Thoracic aorta (tissue), 2 donors: ENCODE data around the gene GIPC3. TPM values are rescaled to one million over a fixed set of nuclear protein-coding genes. Genes with fewer than 3 reads are reported as not detected.

Source experiments
- ATAC-seq: fragments of 150-250 bp; one replicate; pipeline ENCODE4 v1.8.0; 2017; ENCODE audit warnings: low read depth; ENCODE audit not compliant: insufficient number of reproducible peaks, low FRiP score
- DNase-seq: peaks from one replicate; pipeline ENCODE4 v3.0.0-alpha.2; 2020; ENCODE audit warnings: low spot score
- H3K27ac ChIP-seq, 2 donors: fragments of 200-600 bp; sonication (generic); 1 replicate in 1 of 2; 2 replicates in 1 of 2; pipeline ENCODE4 v1.5.1; 2016; ENCODE audit warnings: mild to moderate bottlenecking in 2 of 2, moderate library complexity in 2 of 2
- H3K27me3 ChIP-seq: fragments of 200-600 bp; sonication (generic); replicated peaks from 2 replicates; pipeline ENCODE4 v1.6.0; 2016; ENCODE audit warnings: mild to moderate bottlenecking; ENCODE audit not compliant: insufficient read depth
- H3K36me3 ChIP-seq: fragments of 200-600 bp; sonication (generic); one replicate; pipeline ENCODE4 v1.5.1; 2016
- H3K4me1 ChIP-seq, 2 donors: fragments of 200-600 bp; sonication (generic); 1 replicate in 1 of 2; 2 replicates in 1 of 2; pipeline versions ENCODE4 v1.5.1 to v1.6.0; 2016; ENCODE audit warnings: low read depth in 2 of 2, mild to moderate bottlenecking in 1 of 2; ENCODE audit not compliant: control insufficient read depth in 1 of 2
- H3K4me3 ChIP-seq: fragments of 200-600 bp; sonication (generic); 2 replicates; pipeline ENCODE4 v1.5.1; 2016; ENCODE audit warnings: mild to moderate bottlenecking
- H3K9me3 ChIP-seq: fragments of 200-600 bp; sonication (generic); 2 replicates; pipeline ENCODE4 v1.5.1; 2016
- CTCF ChIP-seq: fragments of 200-600 bp; sonication (generic); IDR thresholded peaks from one replicate; pipeline ENCODE4 v1.5.1; 2019; ENCODE audit warnings: antibody characterized with exemption
- total RNA-seq, 2 donors: library from RNA; depleted of rRNA; stranded (reverse); fragments of >200 nt; gene quantifications; one replicate each; pipeline versions ENCODE4 v1.1.0 to v1.2.3, GENCODE V29; 2016

Gene GIPC3
- total RNA-seq, 2 donors from 2014 or later: 1.1 to 1.6 TPM

GRCh38 chr19:3595521-3596061, 10.3 kb downstream of the GIPC3 start:
- peaks cover 6 to 14% of the 10 kb centered on the region in 2 donors for H3K4me1 ChIP-seq
- DNase-seq (no peak), ATAC-seq (no peak)
- TF ChIP-seq CTCF: no peak
- no peaks in the 10 kb centered on the region for H3K9me3 ChIP-seq
- H3K27me3 ChIP-seq: no peaks in the 10 kb centered on the region
- H3K27ac ChIP-seq: no peak overlapping the region
- peaks cover 41% of the 10 kb centered on the region for H3K36me3 ChIP-seq
- no peak overlapping the region for H3K4me3 ChIP-seq

GRCh38 chr19:3599776-3600187, 14.5 kb downstream of the GIPC3 start:
- ATAC-seq (no peak), DNase-seq (no peak)
- Histone ChIP-seq H3K9me3 (no peaks in the 10 kb centered on the region), H3K36me3 (peaks cover 31% of the 10 kb centered on the region), H3K4me1 (peaks cover 20 to 47% of the 10 kb centered on the region in 2 donors), H3K27me3 (no peaks in the 10 kb centered on the region), H3K27ac (peak overlapping the region in 1 of 2 donors; percentile 73), H3K4me3 (no peak overlapping the region)
- no peak for TF ChIP-seq CTCF

GRCh38 chr19:3601021-3601420, 15.7 kb downstream of the GIPC3 start:
- no peak for TF ChIP-seq CTCF
- ATAC-seq (no peak), DNase-seq (no peak)
- Histone ChIP-seq H3K4me1 (peaks cover 24 to 57% of the 10 kb centered on the region in 2 donors), H3K27ac (peak overlapping the region; percentile 54 to 73), H3K4me3 (no peak overlapping the region), H3K36me3 (peaks cover 23% of the 10 kb centered on the region), H3K9me3 (no peaks in the 10 kb centered on the region), H3K27me3 (no peaks in the 10 kb centered on the region)

GRCh38 chr19:3603121-3603811, 18.0 kb downstream of the GIPC3 start:
- H3K27ac ChIP-seq: peak overlapping the region; percentile 98 to 99
- peak overlapping the region; percentile 87 for H3K4me3 ChIP-seq
- DNase-seq: no peak

More at GRCh38 chr19:3603121-3603811, 18.0 kb downstream of the GIPC3 start:
- TF ChIP-seq CTCF: no peak
- peak; percentile 47 for ATAC-seq
- Histone ChIP-seq H3K27me3 (no peaks in the 10 kb centered on the region), H3K9me3 (no peaks in the 10 kb centered on the region), H3K4me1 (peaks cover 30 to 66% of the 10 kb centered on the region in 2 donors), H3K36me3 (peaks cover 15% of the 10 kb centered on the region)
